Chondrocyte (in vitro differentiated cells): ENCODE data around the gene ABCA4. TPM values are rescaled to one million over a fixed set of nuclear protein-coding genes. Genes with fewer than 3 reads are reported as not detected.

Experiments used
- DNase-seq: peaks from one replicate; pipeline ENCODE4 v3.0.0; 2021; ENCODE audit warnings: mixed read lengths, low spot score
- H3K27ac Mint-ChIP-seq: one replicate; pipeline ENCODE4 v1.8.0; 2021; ENCODE audit warnings: mild to moderate bottlenecking, moderate library complexity, mixed read lengths; ENCODE audit not compliant: unreplicated experiment
- H3K27me3 Mint-ChIP-seq: 2 replicates; pipeline ENCODE4 v1.8.0; 2021; ENCODE audit warnings: low read depth, mixed read lengths
- H3K36me3 Mint-ChIP-seq: 2 replicates; pipeline ENCODE4 v1.8.0; 2021; ENCODE audit warnings: low read depth, mixed read lengths
- H3K4me1 Mint-ChIP-seq: 2 replicates; pipeline ENCODE4 v1.8.0; 2021; ENCODE audit warnings: low read depth, mild to moderate bottlenecking, mixed read lengths
- H3K4me3 Mint-ChIP-seq: one replicate; pipeline ENCODE4 v1.8.0; 2021; ENCODE audit warnings: mild to moderate bottlenecking, moderate library complexity, mixed read lengths; ENCODE audit not compliant: unreplicated experiment
- H3K9me3 Mint-ChIP-seq: 2 replicates; pipeline ENCODE4 v1.8.0; 2021; ENCODE audit warnings: low read depth, mixed read lengths
- total RNA-seq: library from RNA; stranded (reverse); gene quantifications from 3 replicates; pipeline ENCODE4 v1.2.1, GENCODE V29; 2021
- TF ChIP-seq, protein P1 (sequence below): fragments of 200-600 bp; sonication (generic); IDR thresholded peaks from 2 replicates; pipeline ENCODE4 v1.5.0; 2021; ENCODE audit warnings: antibody characterized with exemption, mild to moderate bottlenecking, moderate library complexity

ABCA4 gene
- total RNA-seq, 1 donor from 2014 or later = 0.22 TPM

DNA sequence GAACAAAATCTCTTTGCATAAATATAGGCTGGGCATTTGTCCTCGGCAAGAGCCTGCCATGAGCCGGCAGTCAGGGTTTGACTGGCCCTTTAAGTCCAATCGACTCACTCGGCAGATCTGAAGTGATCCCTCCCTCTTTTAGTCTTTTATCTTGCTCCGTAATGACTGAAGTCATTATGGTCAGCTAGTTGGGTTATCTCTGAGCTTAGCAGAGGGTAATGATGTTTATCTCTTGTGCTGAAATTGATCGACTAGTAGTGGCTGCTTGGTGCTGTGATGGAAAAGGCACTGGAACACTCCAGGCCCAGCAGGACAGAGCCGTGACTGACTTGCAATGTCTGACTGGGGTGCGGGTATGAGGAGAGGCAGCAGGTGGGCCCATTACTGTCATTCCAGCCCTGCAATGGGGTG, 468 bp upstream of the ABCA4 start:
- no peak for DNase-seq
- H3K4me1 Mint-ChIP-seq = peaks cover 40% of the 10 kb centered on the region
- no peaks in the 10 kb centered on the region for H3K27me3 Mint-ChIP-seq
- H3K36me3 Mint-ChIP-seq = no peaks in the 10 kb centered on the region
- H3K4me3 Mint-ChIP-seq = no peak overlapping the region
- no peak overlapping the region for H3K27ac Mint-ChIP-seq
- TF ChIP-seq, protein P1, sequence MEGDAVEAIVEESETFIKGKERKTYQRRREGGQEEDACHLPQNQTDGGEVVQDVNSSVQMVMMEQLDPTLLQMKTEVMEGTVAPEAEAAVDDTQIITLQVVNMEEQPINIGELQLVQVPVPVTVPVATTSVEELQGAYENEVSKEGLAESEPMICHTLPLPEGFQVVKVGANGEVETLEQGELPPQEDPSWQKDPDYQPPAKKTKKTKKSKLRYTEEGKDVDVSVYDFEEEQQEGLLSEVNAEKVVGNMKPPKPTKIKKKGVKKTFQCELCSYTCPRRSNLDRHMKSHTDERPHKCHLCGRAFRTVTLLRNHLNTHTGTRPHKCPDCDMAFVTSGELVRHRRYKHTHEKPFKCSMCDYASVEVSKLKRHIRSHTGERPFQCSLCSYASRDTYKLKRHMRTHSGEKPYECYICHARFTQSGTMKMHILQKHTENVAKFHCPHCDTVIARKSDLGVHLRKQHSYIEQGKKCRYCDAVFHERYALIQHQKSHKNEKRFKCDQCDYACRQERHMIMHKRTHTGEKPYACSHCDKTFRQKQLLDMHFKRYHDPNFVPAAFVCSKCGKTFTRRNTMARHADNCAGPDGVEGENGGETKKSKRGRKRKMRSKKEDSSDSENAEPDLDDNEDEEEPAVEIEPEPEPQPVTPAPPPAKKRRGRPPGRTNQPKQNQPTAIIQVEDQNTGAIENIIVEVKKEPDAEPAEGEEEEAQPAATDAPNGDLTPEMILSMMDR = no peak
- H3K9me3 Mint-ChIP-seq = no peaks in the 10 kb centered on the region

DNA sequence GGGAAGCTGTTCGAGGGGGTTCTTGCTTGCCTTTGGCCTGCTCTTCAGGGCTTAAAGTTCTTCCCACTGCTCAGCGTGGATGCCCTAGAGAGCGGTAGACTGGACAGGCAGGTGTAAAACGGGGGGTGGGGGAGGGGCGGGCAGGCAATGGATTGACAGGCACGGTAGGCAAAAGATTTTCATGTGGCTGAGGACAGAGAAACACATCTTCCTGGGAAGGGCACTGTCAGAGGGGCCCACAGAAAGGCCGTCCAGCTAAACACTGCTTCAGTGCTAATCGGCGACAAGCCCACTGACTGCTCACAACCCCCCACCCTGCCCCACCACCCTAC, 412 bp downstream of the ABCA4 start:
- no peak overlapping the region for H3K27ac Mint-ChIP-seq
- H3K36me3 Mint-ChIP-seq = no peaks in the 10 kb centered on the region
- H3K9me3 Mint-ChIP-seq = no peaks in the 10 kb centered on the region
- H3K27me3 Mint-ChIP-seq = no peaks in the 10 kb centered on the region
- DNase-seq = no peak
- TF ChIP-seq, protein P1 = no peak
- no peak overlapping the region for H3K4me3 Mint-ChIP-seq
- peaks cover 45% of the 10 kb centered on the region for H3K4me1 Mint-ChIP-seq

DNA sequence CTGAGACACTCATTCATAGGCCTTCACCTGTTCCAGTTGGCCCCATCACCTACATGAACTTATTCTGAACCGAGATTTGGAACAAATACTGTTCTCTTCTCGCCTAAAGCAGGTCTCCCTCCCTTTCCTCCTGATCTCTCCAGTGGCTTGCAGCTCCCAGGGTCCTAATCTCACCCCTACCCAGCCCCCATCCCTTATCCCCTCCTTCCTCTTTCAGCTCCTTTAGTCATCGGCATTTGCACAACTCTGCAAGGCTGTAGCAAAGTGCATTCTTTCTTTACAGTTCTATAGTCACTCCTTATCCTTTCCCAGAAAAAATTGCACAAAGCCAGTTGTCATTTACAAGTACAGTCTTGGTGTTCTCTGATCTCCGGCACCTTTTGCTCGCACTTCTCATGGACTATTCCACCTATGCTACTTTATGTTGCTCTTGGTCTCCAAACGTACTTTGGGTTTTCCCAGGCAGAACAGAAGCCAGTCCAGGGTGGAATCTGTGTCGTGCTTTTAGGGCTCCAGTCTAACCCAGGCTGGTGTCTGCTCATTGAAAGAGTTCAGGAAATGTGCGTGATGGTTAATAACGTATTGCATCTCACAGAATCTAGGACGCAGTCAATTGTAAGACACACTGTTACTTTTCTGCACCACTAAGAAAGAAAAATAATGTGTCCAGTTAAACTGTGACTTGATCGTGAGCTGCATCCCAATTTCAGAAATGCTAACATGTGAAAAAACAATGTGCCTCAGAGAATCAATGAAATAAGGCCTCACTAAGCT, 965 bp downstream of the ABCA4 start:
- Mint-ChIP-seq H3K4me3 (no peak overlapping the region), H3K9me3 (no peaks in the 10 kb centered on the region), H3K36me3 (no peaks in the 10 kb centered on the region), H3K4me1 (peaks cover 45% of the 10 kb centered on the region), H3K27ac (no peak overlapping the region), H3K27me3 (no peaks in the 10 kb centered on the region)
- TF ChIP-seq, protein P1 = no peak
- DNase-seq = no peak

DNA sequence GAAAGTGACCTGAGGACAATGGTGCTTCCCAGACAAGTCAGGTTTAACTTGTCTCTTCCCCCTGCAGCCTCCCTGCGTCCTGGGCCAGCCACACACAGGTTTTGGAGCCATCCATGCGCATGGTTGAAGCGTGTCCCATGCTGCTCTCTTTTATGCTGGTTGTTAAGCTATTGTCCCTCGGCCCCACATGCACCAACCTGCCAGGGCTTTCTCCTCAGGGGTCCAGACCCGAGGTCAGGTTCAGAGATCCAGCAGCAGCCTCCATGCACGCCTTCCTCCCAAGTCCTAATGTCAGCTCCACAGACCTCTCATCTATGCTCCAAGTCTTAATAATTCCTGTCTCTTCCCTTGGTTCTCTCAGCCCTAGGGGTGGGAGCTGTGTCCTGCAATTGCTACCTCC, 1.6 kb downstream of the ABCA4 start:
- TF ChIP-seq, protein P1 = no peak
- H3K4me1 Mint-ChIP-seq = peaks cover 45% of the 10 kb centered on the region
- H3K9me3 Mint-ChIP-seq = no peaks in the 10 kb centered on the region
- no peak overlapping the region for H3K4me3 Mint-ChIP-seq
- H3K36me3 Mint-ChIP-seq = no peaks in the 10 kb centered on the region
- DNase-seq = no peak
- no peaks in the 10 kb centered on the region for H3K27me3 Mint-ChIP-seq
- H3K27ac Mint-ChIP-seq = no peak overlapping the region

DNA sequence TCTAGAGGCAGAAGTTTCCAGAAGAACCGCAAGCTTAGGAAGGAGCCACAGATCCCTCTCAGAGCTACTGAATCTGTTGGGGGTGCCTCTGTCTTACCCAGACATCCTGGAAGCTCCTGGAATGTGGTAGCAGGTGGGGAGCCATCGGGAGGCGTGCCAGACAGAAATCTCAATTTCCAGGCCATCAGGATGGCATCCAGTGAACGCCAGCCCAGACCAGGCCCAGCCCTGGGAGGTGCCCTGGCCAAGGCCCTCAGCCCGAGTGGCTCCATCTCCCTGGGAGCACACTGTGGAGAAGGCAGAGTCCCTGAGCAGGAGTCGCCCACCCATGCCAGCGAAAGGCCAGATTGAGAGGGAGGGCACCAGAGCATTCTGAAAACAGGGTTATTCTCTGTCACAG, 2.5 kb downstream of the ABCA4 start:
- H3K36me3 Mint-ChIP-seq = no peaks in the 10 kb centered on the region
- peak overlapping the region; percentile 24 for H3K27ac Mint-ChIP-seq
- no peaks in the 10 kb centered on the region for H3K27me3 Mint-ChIP-seq
- no peaks in the 10 kb centered on the region for H3K9me3 Mint-ChIP-seq
- no peak for DNase-seq
- H3K4me3 Mint-ChIP-seq = no peak overlapping the region
- H3K4me1 Mint-ChIP-seq = peaks cover 51% of the 10 kb centered on the region
- TF ChIP-seq, protein P1 = no peak
